SJSA1 (cell line): ENCODE results near the gene AMBP. TPM values are rescaled to one million over a fixed set of nuclear protein-coding genes. Genes with fewer than 3 reads are reported as not detected.
"Not testable (repeated sequence)": the region's sequence is repeated elsewhere in the genome, so short reads cannot be mapped to it uniquely, and the experiment has no call there.

ENCODE experiments used
- DNase-seq, 2 experiments: peaks; one replicate each; pipeline ENCODE4 v3.0.0-alpha.2; 2015 to 2020; ENCODE audit warnings: low spot score in 2 of 2, low read depth in 1 of 2
- H3K27ac ChIP-seq: fragments of 250-450 bp; sonication (Bioruptor Pico); 2 replicates; pipeline ENCODE4 v1.5.1; 2020; ENCODE audit warnings: mild to moderate bottlenecking, moderate library complexity
- H3K27me3 ChIP-seq: fragments of 250-450 bp; sonication (Bioruptor Pico); replicated peaks from 2 replicates; pipeline ENCODE4 v1.5.1; 2020; ENCODE audit warnings: mild to moderate bottlenecking, moderate library complexity
- H3K36me3 ChIP-seq: fragments of 250-450 bp; sonication (Bioruptor Pico); 2 replicates; pipeline ENCODE4 v1.5.1; 2020; ENCODE audit warnings: mild to moderate bottlenecking
- H3K4me1 ChIP-seq: fragments of 250-450 bp; sonication (Bioruptor Pico); replicated peaks from 2 replicates; pipeline ENCODE4 v1.6.1; 2021; ENCODE audit warnings: mild to moderate bottlenecking
- H3K4me3 ChIP-seq: fragments of 250-450 bp; sonication (Bioruptor Pico); 2 replicates; pipeline ENCODE4 v1.5.1; 2020; ENCODE audit warnings: mild to moderate bottlenecking
- H3K9me3 ChIP-seq: fragments of 250-450 bp; sonication (Bioruptor Pico); replicated peaks from 2 replicates; pipeline ENCODE4 v1.5.1; 2020; ENCODE audit warnings: mild to moderate bottlenecking
- total RNA-seq: library from RNA; depleted of rRNA; stranded (reverse); fragments of >200 nt; shearing (Covaris generic); gene quantifications from 2 replicates; pipeline ENCODE4 v1.2.3, GENCODE V29; 2014

The AMBP gene
- total RNA-seq, 1 experiment from 2014 or later = 0.37 TPM

DNA sequence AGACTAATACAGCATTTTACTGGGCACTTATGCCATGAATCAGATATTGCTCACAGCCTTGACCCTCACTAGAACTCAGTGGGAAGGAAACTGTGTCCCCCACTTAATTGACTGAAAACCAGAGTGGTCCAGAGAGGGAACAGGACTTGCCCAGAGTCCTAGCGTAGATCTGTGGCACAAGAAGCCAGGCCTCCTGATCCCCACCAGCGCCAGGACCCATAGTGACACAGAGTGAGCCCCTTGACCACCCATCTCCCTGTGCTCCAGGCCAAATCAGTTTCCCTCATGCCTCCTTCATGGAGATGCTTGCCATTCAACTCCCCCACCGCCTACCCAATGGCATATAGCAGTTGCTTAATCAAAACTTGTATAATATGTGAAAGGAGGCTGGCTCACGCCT is 12.7 kb upstream of the AMBP start:
- Histone ChIP-seq H3K27me3 (no peaks in the 10 kb centered on the region), H3K4me3 (no peak overlapping the region), H3K4me1 (peaks cover 19% of the 10 kb centered on the region), H3K9me3 (peaks cover 11% of the 10 kb centered on the region), H3K27ac (no peak overlapping the region), H3K36me3 (no peaks in the 10 kb centered on the region)
- peak in 1 of 2 experiments; percentile 20 for DNase-seq

DNA sequence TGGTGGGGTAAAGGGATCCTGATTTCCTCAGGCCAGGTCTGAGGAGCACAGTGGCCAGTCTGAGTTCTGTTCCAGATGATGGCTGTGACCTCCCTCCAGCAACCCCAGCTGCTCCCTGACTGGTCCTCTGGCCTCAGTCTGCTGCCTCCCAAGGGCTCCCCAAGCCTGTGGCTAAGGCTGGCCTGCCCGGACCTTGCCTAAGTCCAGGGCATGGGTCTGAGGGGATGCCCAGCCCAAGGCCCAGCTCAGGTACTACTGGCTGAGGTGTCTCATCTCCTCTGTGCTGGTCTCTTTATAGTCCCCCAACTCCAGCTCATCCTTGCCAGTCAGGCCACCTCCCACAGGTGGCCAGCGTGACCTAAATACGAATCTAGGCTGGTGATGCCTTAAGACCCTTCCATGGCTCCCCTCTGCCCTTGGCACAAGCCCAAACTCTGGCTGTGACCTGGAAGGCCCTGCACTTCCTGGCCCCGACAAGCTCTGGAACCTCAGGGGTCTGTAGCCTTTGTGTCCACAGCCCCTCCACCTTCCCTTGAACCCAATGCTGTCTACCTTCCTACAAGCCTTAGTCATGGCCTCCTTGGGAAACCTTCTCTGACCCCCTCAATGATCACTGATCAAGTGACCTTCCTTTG is 11.2 kb upstream of the AMBP start:
- Histone ChIP-seq H3K4me3 (no peak overlapping the region), H3K27ac (no peak overlapping the region), H3K36me3 (no peaks in the 10 kb centered on the region), H3K9me3 (peaks cover 11% of the 10 kb centered on the region), H3K4me1 (peaks cover 23% of the 10 kb centered on the region), H3K27me3 (no peaks in the 10 kb centered on the region)
- peak in 1 of 2 experiments; percentile 27 for DNase-seq

DNA sequence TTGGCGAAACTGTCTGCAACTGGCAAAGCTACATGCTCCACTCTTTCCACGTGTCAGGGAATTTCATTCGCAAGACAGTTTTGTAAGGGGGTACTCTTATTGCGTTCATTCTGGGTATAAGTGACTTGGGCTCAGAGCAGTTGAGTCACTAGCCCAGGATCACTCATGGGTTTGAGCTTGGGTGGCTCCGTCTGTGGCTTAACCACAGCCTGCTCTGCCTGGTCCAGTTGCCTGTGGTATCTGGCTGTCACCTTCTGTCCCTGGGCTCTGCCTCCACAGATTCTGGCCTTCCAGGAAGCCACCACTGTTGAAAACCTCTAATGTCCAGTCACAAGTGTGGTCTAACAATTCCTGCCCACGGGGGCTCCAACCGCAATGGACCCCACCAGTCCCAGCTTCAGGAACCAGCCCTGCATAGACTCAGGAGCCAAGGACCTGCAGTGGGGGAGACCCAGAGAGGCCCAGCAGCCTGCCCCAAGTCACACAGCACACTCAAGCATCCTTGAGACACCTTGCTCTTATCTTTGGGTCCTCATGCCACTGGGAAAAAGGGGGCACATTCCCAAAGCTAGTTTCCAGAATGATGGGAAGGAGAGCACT is 10.6 kb upstream of the AMBP start:
- Histone ChIP-seq H3K36me3 (no peaks in the 10 kb centered on the region), H3K27ac (0 out of 2 replicates have a peak overlapping the region, but pooled peaks have one; percentile 5), H3K27me3 (no peaks in the 10 kb centered on the region), H3K4me3 (no peak overlapping the region), H3K9me3 (peaks cover 11% of the 10 kb centered on the region), H3K4me1 (peaks cover 30% of the 10 kb centered on the region)
- peak in 1 of 2 experiments; percentile 36 for DNase-seq

DNA sequence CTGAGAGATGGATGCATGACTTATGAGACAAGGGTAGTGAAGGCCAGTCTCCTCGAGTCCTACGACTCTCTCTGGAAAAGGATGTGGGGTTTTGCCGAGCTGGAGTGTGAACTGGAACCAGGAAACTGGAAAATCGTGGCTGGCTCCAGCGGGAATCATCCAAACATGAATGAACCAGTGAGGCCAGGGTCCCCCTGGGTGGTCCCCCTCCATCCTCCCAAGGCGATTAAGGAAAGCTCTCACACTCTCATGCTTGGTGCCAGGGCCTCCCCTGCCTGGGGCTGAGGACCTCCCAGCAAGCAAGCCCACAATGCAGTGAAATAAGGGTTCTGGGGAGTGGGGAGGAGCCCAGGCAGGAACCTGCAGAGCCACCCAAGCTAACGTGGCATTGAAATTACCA is 9.6 kb upstream of the AMBP start:
- Histone ChIP-seq H3K4me1 (peaks cover 32% of the 10 kb centered on the region), H3K27ac (peak overlapping the region; percentile 57; the same call in 1 of the 2 replicates), H3K36me3 (no peaks in the 10 kb centered on the region), H3K4me3 (no peak overlapping the region), H3K9me3 (peaks cover 11% of the 10 kb centered on the region), H3K27me3 (no peaks in the 10 kb centered on the region)
- peak; percentile 70 to 73 for DNase-seq

DNA sequence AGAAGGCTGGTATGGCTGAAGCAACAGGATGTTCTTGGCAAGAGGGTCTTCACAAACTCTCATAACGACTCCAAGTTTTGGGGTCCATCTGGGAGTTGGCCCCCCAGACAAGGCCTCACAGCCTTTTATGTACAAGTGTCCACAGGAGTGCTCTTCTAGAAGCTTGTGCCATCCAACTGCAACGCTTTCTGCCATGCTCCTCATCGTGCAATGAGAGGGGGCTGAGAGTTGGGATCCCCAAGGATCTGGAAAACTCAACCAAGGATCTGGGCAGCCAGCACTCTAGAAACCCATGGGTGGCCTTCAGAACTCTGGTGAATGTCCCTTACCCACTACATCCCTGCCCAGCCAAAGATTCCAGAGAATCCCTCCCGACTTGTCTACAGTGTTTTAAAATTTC is 8.5 kb upstream of the AMBP start:
- Histone ChIP-seq H3K27ac (no peak overlapping the region), H3K4me3 (no peak overlapping the region), H3K4me1 (peaks cover 32% of the 10 kb centered on the region), H3K9me3 (peaks cover 11% of the 10 kb centered on the region), H3K36me3 (no peaks in the 10 kb centered on the region), H3K27me3 (no peaks in the 10 kb centered on the region)
- DNase-seq = peak in 1 of 2 experiments; percentile 20

DNA sequence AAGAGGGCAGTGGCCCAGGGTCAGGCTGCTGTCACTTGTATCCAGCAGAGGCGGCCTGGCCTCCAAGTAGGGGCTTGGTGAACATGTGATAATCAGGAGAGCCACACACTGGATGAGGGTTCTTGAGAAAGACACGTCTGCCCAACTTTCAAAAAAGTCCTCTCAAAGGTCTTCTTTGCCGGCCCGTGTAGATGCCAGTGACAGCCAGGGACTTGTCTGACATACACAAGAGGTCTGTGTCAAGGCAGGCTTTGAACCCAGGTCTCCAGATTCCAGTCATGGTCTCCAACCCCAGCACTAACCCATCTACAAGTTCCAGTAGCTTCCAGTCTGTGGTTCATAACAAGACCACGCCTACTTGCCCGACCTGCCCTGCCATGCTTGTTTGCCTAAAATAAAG is 7.9 kb upstream of the AMBP start:
- Histone ChIP-seq H3K4me3 (no peak overlapping the region), H3K4me1 (peaks cover 32% of the 10 kb centered on the region), H3K36me3 (no peaks in the 10 kb centered on the region), H3K27ac (no peak overlapping the region), H3K9me3 (peaks cover 11% of the 10 kb centered on the region), H3K27me3 (no peaks in the 10 kb centered on the region)
- peak in 1 of 2 experiments; percentile 27 for DNase-seq

DNA sequence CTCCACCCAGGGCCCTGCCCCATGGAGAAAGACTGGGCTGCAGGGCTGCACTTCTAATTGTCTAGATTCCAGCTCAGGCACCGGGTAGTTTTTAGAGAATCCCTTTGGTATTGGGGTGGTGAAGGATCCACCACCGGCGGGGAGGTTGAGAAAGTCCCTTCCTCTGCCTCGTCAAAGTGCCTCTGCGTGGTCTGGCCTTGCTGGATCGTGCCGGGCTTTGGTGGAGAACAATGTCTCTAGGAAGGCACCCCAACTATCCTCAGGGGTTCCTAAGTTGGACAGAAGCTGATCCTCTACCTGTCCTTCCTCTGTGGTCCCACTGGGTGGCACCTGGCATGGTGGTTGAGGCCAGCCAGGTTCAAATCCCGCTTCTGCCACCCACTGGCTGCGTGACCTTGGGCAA is 7.3 kb upstream of the AMBP start:
- Histone ChIP-seq H3K36me3 (no peaks in the 10 kb centered on the region), H3K27ac (no peak overlapping the region), H3K9me3 (peaks cover 11% of the 10 kb centered on the region), H3K4me3 (no peak overlapping the region), H3K27me3 (no peaks in the 10 kb centered on the region), H3K4me1 (peaks cover 32% of the 10 kb centered on the region)
- DNase-seq = peak in 1 of 2 experiments; percentile 28

DNA sequence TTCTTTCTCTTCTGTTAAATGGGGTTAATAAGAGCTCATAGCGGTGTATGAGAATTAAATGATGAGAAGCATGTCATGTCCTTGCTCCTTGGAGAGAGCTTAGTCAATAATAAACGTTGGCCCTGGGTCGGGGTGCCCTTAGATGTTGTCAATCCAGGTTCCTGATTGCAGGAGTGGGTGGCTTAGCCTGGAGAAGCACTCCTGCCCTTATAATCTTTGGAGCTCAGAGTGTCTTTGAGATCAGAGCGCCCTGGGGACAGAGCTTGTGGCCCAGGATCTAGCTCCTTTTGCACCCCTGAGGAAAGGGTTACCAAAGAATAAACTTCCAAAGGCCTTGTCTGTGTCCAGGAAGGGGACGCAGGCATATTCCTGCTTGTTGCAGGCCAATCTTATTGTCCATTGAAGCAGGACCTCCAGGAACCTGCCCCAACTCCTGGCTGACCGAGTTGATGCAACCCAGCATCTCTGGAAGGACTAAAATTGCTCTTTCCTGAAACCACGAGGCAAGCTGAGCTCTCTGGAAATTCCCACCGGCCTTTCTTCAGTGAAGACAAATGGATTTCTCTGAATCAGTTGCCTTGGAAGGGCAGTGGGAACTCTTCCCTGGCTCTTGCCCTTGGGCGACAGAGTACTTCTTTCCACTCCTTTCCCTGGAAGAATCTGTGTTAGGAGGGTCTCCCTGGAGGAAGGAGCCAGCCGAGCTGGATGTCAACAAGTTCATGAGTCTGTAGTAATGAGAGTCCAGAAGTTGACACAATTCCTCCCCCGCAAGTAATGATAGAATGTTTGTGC is 6.4 kb upstream of the AMBP start:
- peak in 1 of 2 experiments; percentile 20 for DNase-seq
- Histone ChIP-seq H3K4me3 (no peak overlapping the region), H3K36me3 (no peaks in the 10 kb centered on the region), H3K27me3 (no peaks in the 10 kb centered on the region), H3K27ac (no peak overlapping the region), H3K9me3 (peaks cover 11% of the 10 kb centered on the region), H3K4me1 (peaks cover 32% of the 10 kb centered on the region)

DNA sequence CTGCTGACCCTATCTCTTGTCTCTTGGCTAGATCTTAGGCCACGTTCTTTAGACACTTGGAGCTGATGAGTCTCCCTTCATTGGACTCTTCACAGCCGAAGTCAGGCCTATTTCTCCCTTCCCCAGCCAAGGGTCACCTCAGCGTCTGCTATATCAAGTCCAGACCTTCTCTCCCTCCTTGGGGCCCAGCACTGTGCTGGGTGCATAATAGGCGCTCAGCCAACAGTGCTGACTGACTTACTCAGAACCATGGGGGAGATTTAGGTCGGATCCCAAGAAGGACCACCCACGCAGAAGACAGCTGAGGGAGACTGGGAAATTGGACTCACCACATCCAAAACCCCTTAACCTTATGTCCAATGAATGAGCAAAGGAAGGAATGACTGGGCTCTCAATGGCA is 5.6 kb upstream of the AMBP start:
- Histone ChIP-seq H3K4me1 (peaks cover 29% of the 10 kb centered on the region), H3K9me3 (peaks cover 11% of the 10 kb centered on the region), H3K36me3 (no peaks in the 10 kb centered on the region), H3K27me3 (no peaks in the 10 kb centered on the region), H3K4me3 (no peak overlapping the region), H3K27ac (no peak overlapping the region)
- DNase-seq = peak; percentile 30 to 45

DNA sequence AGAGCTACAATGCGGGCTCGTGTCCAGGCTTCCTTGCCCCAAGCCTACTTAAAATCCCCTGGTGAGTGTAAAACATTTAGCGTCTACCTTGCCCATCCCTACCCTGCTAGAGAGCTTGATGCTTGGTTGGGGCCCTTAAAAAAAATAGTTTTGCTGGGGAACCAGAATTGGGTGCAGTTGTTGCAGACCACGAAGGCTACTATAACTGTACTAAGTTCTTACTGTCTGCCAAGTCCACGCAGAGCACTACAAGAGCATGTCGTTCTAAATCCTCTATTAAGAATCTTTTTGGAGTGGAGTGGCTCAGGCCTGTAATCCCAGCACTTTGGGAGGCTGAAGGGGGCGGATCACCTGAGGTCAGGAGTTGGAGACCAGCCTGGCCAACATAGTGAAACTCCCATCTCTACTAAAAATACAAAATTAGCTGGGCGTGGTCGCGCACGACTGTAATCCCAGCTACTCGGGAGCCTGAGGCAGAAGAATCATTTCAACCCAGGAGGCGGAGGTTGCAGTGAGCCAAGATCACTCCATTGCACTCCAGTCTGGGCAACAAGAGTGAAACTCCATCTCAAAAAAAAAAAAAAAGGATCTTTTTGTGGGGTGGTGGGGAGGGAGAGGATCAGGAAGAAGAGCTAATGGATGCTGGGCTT is 4.8 kb upstream of the AMBP start:
- H3K4me3 ChIP-seq = not testable (repeated sequence)
- DNase-seq = peak in 1 of 2 experiments; percentile 2

DNA sequence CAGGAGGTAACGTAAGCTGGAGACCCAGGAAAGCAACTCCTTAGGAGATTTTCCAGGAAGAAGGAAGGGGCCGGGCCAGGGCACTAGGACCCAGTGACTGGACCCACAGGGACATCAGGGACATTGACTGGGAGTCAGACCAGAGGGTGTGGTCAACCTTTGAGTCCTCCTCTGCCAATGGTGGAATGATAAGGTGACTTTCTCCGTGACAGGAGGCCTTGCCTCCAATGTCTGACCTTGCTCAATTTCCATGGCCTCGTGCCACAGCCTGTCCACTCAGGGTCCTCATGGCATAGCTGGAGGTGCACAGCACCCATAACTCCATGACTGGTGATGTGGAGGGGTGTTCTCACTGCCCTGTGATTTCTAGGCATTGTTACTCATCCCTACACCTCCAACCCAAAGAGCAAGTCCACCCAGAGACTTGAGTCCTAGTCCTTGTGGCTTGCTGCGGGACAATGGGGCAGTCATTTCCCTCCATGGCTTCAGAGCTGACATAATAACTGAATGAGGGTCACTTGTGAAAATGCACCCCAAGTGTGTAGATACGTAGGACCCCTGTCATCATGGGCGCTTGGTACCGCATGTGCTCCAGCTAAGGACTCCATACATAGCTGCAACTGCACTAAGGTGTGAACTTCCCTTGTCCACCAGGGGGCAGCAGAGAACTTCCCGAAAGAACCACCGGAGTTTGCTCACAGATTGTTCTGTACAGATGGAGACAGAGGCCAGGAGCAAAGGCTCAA is 4.1 kb upstream of the AMBP start:
- peaks cover 14% of the 10 kb centered on the region for H3K4me1 ChIP-seq
- no peaks in the 10 kb centered on the region for H3K36me3 ChIP-seq
- no peak overlapping the region for H3K4me3 ChIP-seq
- no peak overlapping the region for H3K27ac ChIP-seq
- peak; percentile 60 to 79 for DNase-seq
- H3K9me3 ChIP-seq = peaks cover 8% of the 10 kb centered on the region
- H3K27me3 ChIP-seq = no peaks in the 10 kb centered on the region

More for the DNA sequence above, 4.8 kb upstream of the AMBP start:
- not testable (repeated sequence) for H3K27me3 ChIP-seq, H3K27ac ChIP-seq, H3K36me3 ChIP-seq
- peaks cover 11% of the 10 kb centered on the region for H3K9me3 ChIP-seq
- peaks cover 21% of the 10 kb centered on the region for H3K4me1 ChIP-seq

DNA sequence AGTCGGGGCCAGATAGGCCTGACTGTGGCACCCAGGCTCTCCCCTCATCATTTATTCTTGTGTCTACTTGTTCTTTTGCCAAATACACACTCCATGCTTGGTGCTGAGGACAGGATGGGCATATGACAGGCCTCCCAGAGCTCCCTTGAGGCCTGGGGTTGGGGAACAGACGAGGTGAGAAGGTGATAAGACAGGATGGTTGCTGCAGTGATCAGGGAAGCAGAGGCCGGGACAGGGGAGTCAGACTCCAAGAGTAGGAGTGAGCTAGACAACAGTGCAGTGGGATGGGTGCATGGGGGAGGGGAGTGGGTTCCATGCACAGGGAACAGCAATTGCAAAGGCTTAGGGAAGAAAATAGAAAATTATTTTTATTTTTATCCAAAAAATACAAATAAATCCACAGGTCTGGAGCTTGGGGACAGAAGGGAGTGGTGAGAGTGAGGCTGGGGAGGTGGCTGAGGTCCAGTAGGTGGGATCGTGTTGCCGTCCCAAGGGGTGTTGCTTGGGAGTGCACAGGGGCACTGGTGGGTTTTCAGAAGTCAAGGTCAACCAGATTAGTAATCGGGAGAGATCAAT is 3.4 kb upstream of the AMBP start:
- no peaks in the 10 kb centered on the region for H3K27me3 ChIP-seq
- H3K9me3 ChIP-seq = peaks cover 2% of the 10 kb centered on the region
- DNase-seq = no peak
- peaks cover 12% of the 10 kb centered on the region for H3K4me1 ChIP-seq
- H3K4me3 ChIP-seq = no peak overlapping the region
- no peak overlapping the region for H3K27ac ChIP-seq
- no peaks in the 10 kb centered on the region for H3K36me3 ChIP-seq
